Hepatocyte (in vitro differentiated cells): ENCODE data around the gene FERMT2. TPM values are rescaled to one million over a fixed set of nuclear protein-coding genes. Genes with fewer than 3 reads are reported as not detected.

Source experiments
- DNase-seq: peaks from one replicate; pipeline ENCODE4 v3.0.0-alpha.2; 2016; ENCODE audit warnings: low spot score
- H2AFZ ChIP-seq: fragments of 200-600 bp; sonication (generic); 2 replicates; pipeline ENCODE4 v1.6.0; 2016; ENCODE audit warnings: antibody characterized with exemption, mild to moderate bottlenecking
- H3K27ac ChIP-seq: fragments of 200-600 bp; sonication (generic); 2 replicates; pipeline ENCODE4 v1.5.1; 2016; ENCODE audit warnings: mild to moderate bottlenecking
- H3K27me3 ChIP-seq: fragments of 200-600 bp; sonication (generic); 2 replicates; pipeline ENCODE4 v1.6.1; 2016
- H3K36me3 ChIP-seq: fragments of 200-600 bp; sonication (generic); replicated peaks from 2 replicates; pipeline ENCODE4 v1.5.1; 2016; ENCODE audit warnings: low read depth; ENCODE audit not compliant: insufficient read depth
- H3K4me1 ChIP-seq: fragments of 200-600 bp; sonication (generic); 2 replicates; pipeline ENCODE4 v1.5.1; 2016; ENCODE audit warnings: mild to moderate bottlenecking, moderate library complexity; ENCODE audit not compliant: insufficient read depth
- H3K4me2 ChIP-seq: fragments of 200-600 bp; sonication (generic); 2 replicates; pipeline ENCODE4 v1.6.0; 2016
- H3K4me3 ChIP-seq: fragments of 200-600 bp; sonication (generic); 2 replicates; pipeline ENCODE4 v1.5.1; 2016; ENCODE audit warnings: mild to moderate bottlenecking
- H3K79me2 ChIP-seq: fragments of 200-600 bp; sonication (generic); 2 replicates; pipeline ENCODE4 v1.6.0; 2017; ENCODE audit warnings: mild to moderate bottlenecking
- H3K9me2 ChIP-seq: fragments of 200-600 bp; sonication (generic); replicated peaks from 2 replicates; pipeline ENCODE4 v1.6.0; 2017; ENCODE audit warnings: mild to moderate bottlenecking; ENCODE audit not compliant: insufficient read depth
- H3K9me3 ChIP-seq: fragments of 200-600 bp; sonication (generic); 2 replicates; pipeline ENCODE4 v1.5.1; 2016; ENCODE audit warnings: low read depth, mild to moderate bottlenecking
- H4K20me1 ChIP-seq: fragments of 200-600 bp; sonication (generic); 2 replicates; pipeline ENCODE4 v1.6.0; 2016; ENCODE audit warnings: mild to moderate bottlenecking; ENCODE audit not compliant: insufficient read depth, poor library complexity, severe bottlenecking
- CTCF ChIP-seq: fragments of 200-600 bp; sonication (generic); IDR thresholded peaks from 2 replicates; pipeline ENCODE4 v1.5.1; 2016; ENCODE audit warnings: antibody characterized with exemption, mild to moderate bottlenecking; ENCODE audit not compliant: poor library complexity
- EZH2 ChIP-seq: fragments of 200-600 bp; sonication (generic); IDR thresholded peaks from 2 replicates; pipeline ENCODE4 v1.6.1; 2016; ENCODE audit warnings: antibody characterized with exemption, mild to moderate bottlenecking, borderline replicate concordance
- EZH2phosphoT487 ChIP-seq: fragments of 200-600 bp; sonication (generic); IDR thresholded peaks from one replicate; pipeline ENCODE4 v1.6.1; 2018; ENCODE audit warnings: antibody characterized with exemption, mild to moderate bottlenecking, low read depth, moderate library complexity; ENCODE audit not compliant: unreplicated experiment, severe bottlenecking
- WGBS: methylation state at CpG from one replicate; pipeline ENCODE4 v1.1.6; 2016; ENCODE audit warnings: low lambda C conversion rate; ENCODE audit errors: missing lambda C conversion rate; 5-methylcytosine and 5-hydroxymethylcytosine counted together
- polyA plus RNA-seq: library from polyadenylated mRNA; unstranded; fragments of >200 nt; fragmentation: Nextera tagmentation; extraction: Ambion mirVana; gene quantifications from 2 replicates; pipeline ENCODE4 v1.2.1, GENCODE V29; 2016
- total RNA-seq: library from RNA; depleted of rRNA; stranded (reverse); fragments of >200 nt; gene quantifications from 2 replicates; pipeline ENCODE4 v1.2.3, GENCODE V29; 2014

Gene FERMT2
- total and polyA plus RNA-seq, 2 experiments from 2014 or later = 38.6 to 95.4 TPM

GRCh38 chr14:52906141-52906601, 44.7 kb downstream of the FERMT2 start:
- H2AFZ ChIP-seq = no peak overlapping the region
- 69% methylated on average over 3 of the region's 3 CpGs for whole genome bisulfite sequencing
- H3K27me3 ChIP-seq = no peaks in the 10 kb centered on the region
- no peak overlapping the region for H3K4me2 ChIP-seq
- no peaks in the 10 kb centered on the region for H3K9me2 ChIP-seq
- no peaks in the 10 kb centered on the region for H3K9me3 ChIP-seq
- DNase-seq = no peak
- peaks cover 76% of the 10 kb centered on the region for H3K79me2 ChIP-seq
- no peak overlapping the region for H3K27ac ChIP-seq
- H3K4me1 ChIP-seq = no peaks in the 10 kb centered on the region
- no peaks in the 10 kb centered on the region for H3K36me3 ChIP-seq
- no peak overlapping the region for H3K4me3 ChIP-seq
- H4K20me1 ChIP-seq = peaks cover 15% of the 10 kb centered on the region
- TF ChIP-seq CTCF (no peak), EZH2phosphoT487 (no peak), EZH2 (no peak)

- Histone ChIP-seq H3K27me3 (no peaks in the 10 kb centered on the region), H3K4me2 (no peak overlapping the region), H3K4me3 (no peak overlapping the region), H2AFZ (no peak overlapping the region), H3K36me3 (no peaks in the 10 kb centered on the region), H3K4me1 (no peaks in the 10 kb centered on the region), H3K9me3 (no peaks in the 10 kb centered on the region), H3K27ac (no peak overlapping the region), H3K9me2 (no peaks in the 10 kb centered on the region), H3K79me2 (peaks cover 75% of the 10 kb centered on the region), H4K20me1 (peaks cover 13% of the 10 kb centered on the region)
- DNase-seq = no peak
- TF ChIP-seq EZH2 = no peak
- no peak for TF ChIP-seq EZH2phosphoT487
- no peak for TF ChIP-seq CTCF
- WGBS = 76% methylated on average over 2 of the region's 2 CpGs
Measured at GRCh38 chr14:52902971-52903619, 47.8 kb downstream of the FERMT2 start.

- H3K9me3 ChIP-seq = no peaks in the 10 kb centered on the region
- peaks cover 79% of the 10 kb centered on the region for H3K79me2 ChIP-seq
- H3K27ac ChIP-seq = no peak overlapping the region
- H2AFZ ChIP-seq = no peak overlapping the region
- TF ChIP-seq CTCF = no peak
- no peak for TF ChIP-seq EZH2
- TF ChIP-seq EZH2phosphoT487 = no peak
- H3K27me3 ChIP-seq = no peaks in the 10 kb centered on the region
- H4K20me1 ChIP-seq = peaks cover 12% of the 10 kb centered on the region
- H3K4me3 ChIP-seq = no peak overlapping the region
- no peak overlapping the region for H3K4me2 ChIP-seq
- no peaks in the 10 kb centered on the region for H3K36me3 ChIP-seq
- no peaks in the 10 kb centered on the region for H3K4me1 ChIP-seq
- H3K9me2 ChIP-seq = no peaks in the 10 kb centered on the region
- no peak for DNase-seq
- WGBS = 71% methylated on average over 4 of the region's 4 CpGs
Measured at GRCh38 chr14:52901357-52901980, 49.4 kb downstream of the FERMT2 start.
